GM12875 (cell line): Measurements from ENCODE around the gene SSH2.
"Not testable (repeated sequence)": the region's sequence is repeated elsewhere in the genome, so short reads cannot be mapped to it uniquely, and the experiment has no call there.

ENCODE experiments used
- H3K4me3 ChIP-seq: one replicate; pipeline ENCODE4 v1.5.1; 2011; ENCODE audit warnings: low read depth, low read length, control low read depth
- TF ChIP-seq, protein P1 (sequence below): IDR thresholded peaks from 2 replicates; pipeline ENCODE4 v1.5.1; 2011; ENCODE audit warnings: low read depth, mild to moderate bottlenecking, control low read depth, inconsistent platforms, low read length, moderate library complexity, borderline replicate concordance; ENCODE audit not compliant: insufficient read depth

SSH2 gene

GRCh38 chr17:29857823-29858222 is 72.2 kb downstream of the SSH2 start:
- TF ChIP-seq, protein P1, sequence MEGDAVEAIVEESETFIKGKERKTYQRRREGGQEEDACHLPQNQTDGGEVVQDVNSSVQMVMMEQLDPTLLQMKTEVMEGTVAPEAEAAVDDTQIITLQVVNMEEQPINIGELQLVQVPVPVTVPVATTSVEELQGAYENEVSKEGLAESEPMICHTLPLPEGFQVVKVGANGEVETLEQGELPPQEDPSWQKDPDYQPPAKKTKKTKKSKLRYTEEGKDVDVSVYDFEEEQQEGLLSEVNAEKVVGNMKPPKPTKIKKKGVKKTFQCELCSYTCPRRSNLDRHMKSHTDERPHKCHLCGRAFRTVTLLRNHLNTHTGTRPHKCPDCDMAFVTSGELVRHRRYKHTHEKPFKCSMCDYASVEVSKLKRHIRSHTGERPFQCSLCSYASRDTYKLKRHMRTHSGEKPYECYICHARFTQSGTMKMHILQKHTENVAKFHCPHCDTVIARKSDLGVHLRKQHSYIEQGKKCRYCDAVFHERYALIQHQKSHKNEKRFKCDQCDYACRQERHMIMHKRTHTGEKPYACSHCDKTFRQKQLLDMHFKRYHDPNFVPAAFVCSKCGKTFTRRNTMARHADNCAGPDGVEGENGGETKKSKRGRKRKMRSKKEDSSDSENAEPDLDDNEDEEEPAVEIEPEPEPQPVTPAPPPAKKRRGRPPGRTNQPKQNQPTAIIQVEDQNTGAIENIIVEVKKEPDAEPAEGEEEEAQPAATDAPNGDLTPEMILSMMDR = no peak
- H3K4me3 ChIP-seq = no peak overlapping the region

DNA sequence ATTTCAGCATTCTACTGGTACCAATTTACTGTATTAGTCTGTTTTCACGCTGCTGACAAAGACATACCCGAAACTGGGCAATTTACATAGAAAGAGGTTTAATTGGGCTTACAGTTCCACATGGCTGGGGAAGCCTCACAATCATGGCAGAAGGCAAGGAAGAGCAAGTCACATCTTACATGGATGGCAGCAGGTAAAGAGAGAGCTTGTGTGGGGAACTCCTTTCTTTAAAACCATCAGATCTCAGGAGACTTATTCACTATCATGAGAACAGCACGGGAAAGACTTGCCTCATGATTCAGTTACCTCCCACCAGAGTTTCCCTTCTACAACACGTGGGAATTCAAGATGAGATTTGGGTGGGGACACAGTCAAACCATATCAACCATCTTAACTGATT is 72.9 kb downstream of the SSH2 start:
- H3K4me3 ChIP-seq = not testable (repeated sequence)

- TF ChIP-seq, protein P1 = no peak
Measured at GRCh38 chr17:29855686-29856085, 74.3 kb downstream of the SSH2 start.

GRCh38 chr17:29848737-29849136 is 81.3 kb downstream of the SSH2 start:
- H3K4me3 ChIP-seq = no peak overlapping the region
- TF ChIP-seq, protein P1 = no peak

More at GRCh38 chr17:29855686-29856085, 74.3 kb downstream of the SSH2 start:
- H3K4me3 ChIP-seq = no peak overlapping the region

GRCh38 chr17:29847527-29848400 is 82.3 kb downstream of the SSH2 start:
- H3K4me3 ChIP-seq = no peak overlapping the region
- TF ChIP-seq, protein P1 = no peak

- H3K4me3 ChIP-seq = no peak overlapping the region
- TF ChIP-seq, protein P1 = no peak
Measured at GRCh38 chr17:29847118-29847517, 82.9 kb downstream of the SSH2 start.

GRCh38 chr17:29846298-29846697 is 83.7 kb downstream of the SSH2 start:
- TF ChIP-seq, protein P1 = no peak
- H3K4me3 ChIP-seq = no peak overlapping the region
